Measurements from ENCODE around the gene SESN2. TPM values are rescaled to one million over a fixed set of nuclear protein-coding genes. Genes with fewer than 3 reads are reported as not detected.

Gene SESN2
- 10 to 100 TPM in 6 of 9 donors, 1 to 10 TPM in 3; 8.0 to 19.1 (median 11.2) TPM for total RNA-seq
- 1 to 10 TPM; 2.9 to 5.6 (median 3.2) TPM for polyA plus RNA-seq
- long read RNA-seq, donor 1, partial matches to known transcripts: 0 of 1 reads
- long read RNA-seq, donor 1, other reads (novel, unspliced or antisense): 0 of 1 reads
- long read RNA-seq, donor 2: 0 reads
- long read RNA-seq, donor 3: 0 reads
- long read RNA-seq, donor 4, partial matches to known transcripts: 0 of 3 reads
- long read RNA-seq, donor 4, other reads (novel, unspliced or antisense): 1 of 3 reads
- long read RNA-seq, donor 5, transcript SESN2-201 (10 exons, 3,453 nt): major isoform, 34 of 42 reads
- long read RNA-seq, donor 5, partial matches to known transcripts: 5 of 42 reads
- long read RNA-seq, donor 5, other reads (novel, unspliced or antisense): 3 of 42 reads
- long read RNA-seq, donor 6, transcript SESN2-201 (10 exons, 3,453 nt): major isoform, 5 of 9 reads
- long read RNA-seq, donor 6, partial matches to known transcripts: 3 of 9 reads
- long read RNA-seq, donor 6, other reads (novel, unspliced or antisense): 1 of 9 reads
- long read RNA-seq, donor 7, partial matches to known transcripts: 0 of 2 reads
- long read RNA-seq, donor 7, other reads (novel, unspliced or antisense): 0 of 2 reads
- long read RNA-seq, donor 8, partial matches to known transcripts: 0 of 2 reads
- long read RNA-seq, donor 8, other reads (novel, unspliced or antisense): 0 of 2 reads
- long read RNA-seq, donor 9: 0 reads
- long read RNA-seq, donor 10, partial matches to known transcripts: 8 of 8 reads
- long read RNA-seq, donor 10, other reads (novel, unspliced or antisense): 0 of 8 reads

GRCh38 chr1:28259252-28259933, at the start of gene SESN2:
TSS of gene SESN2 (plus strand) at chr1:28259518. CDS start at chr1:28259848, 330 bp downstream.
- intact Hi-C loops (cut with DNase I): no loop called here
- Histone ChIP-seq H3K36me3 (replicated peaks in 1 of 2) (no peaks in the 10 kb centered on the region), H3K4me3 (peak within 1 kb of the TSS; percentile 67 to 73 (median 71)), H3K27ac (peak within 1 kb of the TSS; percentile 62 to 87 (median 84)), H3K4me1 (replicated peaks in 1 of 2) (peaks cover 14 to 22% of the 10 kb centered on the region in 2 donors), H3K9me3 (replicated peaks in 1 of 3) (no peaks in the 10 kb centered on the region), H3K27me3 (no peaks in the 10 kb centered on the region)
- TF ChIP-seq POLR2A (IDR thresholded peaks at IDR 0.05): peak; percentile 97 to 99
- TF ChIP-seq, protein P1, sequence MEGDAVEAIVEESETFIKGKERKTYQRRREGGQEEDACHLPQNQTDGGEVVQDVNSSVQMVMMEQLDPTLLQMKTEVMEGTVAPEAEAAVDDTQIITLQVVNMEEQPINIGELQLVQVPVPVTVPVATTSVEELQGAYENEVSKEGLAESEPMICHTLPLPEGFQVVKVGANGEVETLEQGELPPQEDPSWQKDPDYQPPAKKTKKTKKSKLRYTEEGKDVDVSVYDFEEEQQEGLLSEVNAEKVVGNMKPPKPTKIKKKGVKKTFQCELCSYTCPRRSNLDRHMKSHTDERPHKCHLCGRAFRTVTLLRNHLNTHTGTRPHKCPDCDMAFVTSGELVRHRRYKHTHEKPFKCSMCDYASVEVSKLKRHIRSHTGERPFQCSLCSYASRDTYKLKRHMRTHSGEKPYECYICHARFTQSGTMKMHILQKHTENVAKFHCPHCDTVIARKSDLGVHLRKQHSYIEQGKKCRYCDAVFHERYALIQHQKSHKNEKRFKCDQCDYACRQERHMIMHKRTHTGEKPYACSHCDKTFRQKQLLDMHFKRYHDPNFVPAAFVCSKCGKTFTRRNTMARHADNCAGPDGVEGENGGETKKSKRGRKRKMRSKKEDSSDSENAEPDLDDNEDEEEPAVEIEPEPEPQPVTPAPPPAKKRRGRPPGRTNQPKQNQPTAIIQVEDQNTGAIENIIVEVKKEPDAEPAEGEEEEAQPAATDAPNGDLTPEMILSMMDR (IDR thresholded peaks at IDR 0.05): no peak
- DNase-seq: peak; percentile 99 to 100 (median 100)
- 0% methylated on average over 18 to 76 of the region's 76 CpGs for WGBS, 4 donors

DNA sequence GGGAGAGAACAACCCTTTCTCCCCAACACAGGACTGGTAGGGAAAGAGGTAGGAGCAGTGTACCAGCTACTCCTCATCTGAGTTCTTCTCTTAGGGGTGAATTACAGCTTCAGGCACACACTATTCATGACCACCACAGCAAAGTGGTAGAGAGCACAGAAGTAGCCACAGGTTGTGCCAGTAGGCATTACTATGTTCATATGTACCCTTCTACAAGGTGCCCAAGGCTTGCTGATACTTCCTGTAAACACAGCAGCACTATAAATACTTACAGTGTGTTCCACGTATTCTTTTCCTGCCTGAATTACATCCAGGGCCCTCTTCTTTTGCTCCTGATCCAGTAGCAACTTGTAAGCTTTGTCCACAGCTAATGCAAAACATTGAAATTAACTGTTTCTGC, 49.6 kb upstream of the SESN2 start:
- no peak for TF ChIP-seq POLR2A (IDR thresholded peaks at IDR 0.05)
- TF ChIP-seq, protein P1 (IDR thresholded peaks at IDR 0.05): no peak
- H3K4me3 ChIP-seq: no peak overlapping the region
- peaks cover 0 to 41% of the 10 kb centered on the region in 2 donors for H3K36me3 ChIP-seq (replicated peaks in 1 of 2)
- 46 to 84% (median 75%) methylated on average over 1 of the region's 1 CpG for WGBS, 4 donors
- H3K4me1 ChIP-seq (replicated peaks in 1 of 2): peaks cover 0 to 6% of the 10 kb centered on the region in 2 donors
- no peaks in the 10 kb centered on the region for H3K9me3 ChIP-seq (replicated peaks in 1 of 3)
- H3K27me3 ChIP-seq: no peaks in the 10 kb centered on the region
- intact Hi-C loops (cut with DNase I): loop anchor here in 1 of 2 donors (5.0 kb wide), 2 partner anchors 117 to 352 kb away; no protein-coding TSS in a partner anchor
- no peak for DNase-seq
- no peak overlapping the region for H3K27ac ChIP-seq

- Histone ChIP-seq H3K4me3 (no peak overlapping the region), H3K27me3 (no peaks in the 10 kb centered on the region), H3K4me1 (replicated peaks in 1 of 2) (peaks cover 0 to 6% of the 10 kb centered on the region in 2 donors), H3K36me3 (replicated peaks in 1 of 2) (peaks cover 0 to 25% of the 10 kb centered on the region in 2 donors), H3K27ac (no peak overlapping the region), H3K9me3 (replicated peaks in 1 of 3) (no peaks in the 10 kb centered on the region)
- DNase-seq: no peak
- TF ChIP-seq POLR2A (IDR thresholded peaks at IDR 0.05): no peak
- TF ChIP-seq, protein P1 (IDR thresholded peaks at IDR 0.05): no peak
- intact Hi-C loops (cut with DNase I): no loop called here
- WGBS, 4 donors: 41 to 91% (median 63%) methylated on average over 2 of the region's 2 CpGs
Measured at GRCh38 chr1:28213315-28213714, 46.0 kb upstream of the SESN2 start.

GRCh38 chr1:28229089-28229488, 30.2 kb upstream of the SESN2 start:
- TF ChIP-seq POLR2A (IDR thresholded peaks at IDR 0.05): no peak
- TF ChIP-seq, protein P1 (IDR thresholded peaks at IDR 0.05): no peak
- Histone ChIP-seq H3K9me3 (replicated peaks in 1 of 3) (no peaks in the 10 kb centered on the region), H3K36me3 (replicated peaks in 1 of 2) (peaks cover 0 to 52% of the 10 kb centered on the region in 2 donors), H3K27me3 (no peaks in the 10 kb centered on the region), H3K4me3 (no peak overlapping the region), H3K27ac (no peak overlapping the region), H3K4me1 (replicated peaks in 1 of 2) (peaks cover 10 to 19% of the 10 kb centered on the region in 2 donors)
- intact Hi-C loops (cut with DNase I): no loop called here
- DNase-seq: no peak
